ENCODE results near the gene ADD3. TPM values are rescaled to one million over a fixed set of nuclear protein-coding genes. Genes with fewer than 3 reads are reported as not detected.
"Not testable (repeated sequence)": the region's sequence is repeated elsewhere in the genome, so short reads cannot be mapped to it uniquely, and the experiment has no call there.

Gene ADD3
- total RNA-seq, 6 experiments from 2014 or later, result 11.7 to 71.3 (median 16.2) TPM

GRCh38 chr10:110109511-110109910 lies 101.7 kb downstream of the ADD3 start:
- no peak for ATAC-seq
- Histone ChIP-seq H3K27me3 (no peaks in the 10 kb centered on the region), H3K9me3 (no peaks in the 10 kb centered on the region), H3K4me3 (no peak overlapping the region), H3K27ac (no peak overlapping the region), H3K36me3 (no peaks in the 10 kb centered on the region), H3K4me1 (no peaks in the 10 kb centered on the region)
- TF ChIP-seq POLR2A (IDR thresholded peaks at IDR 0.05) (no peak), CTCF (IDR thresholded peaks at IDR 0.05) (no peak)
- no peak for DNase-seq
- intact Hi-C loops (cut with DNase I), result no loop called here

GRCh38 chr10:110110338-110110737 lies 102.6 kb downstream of the ADD3 start:
- no peaks in the 10 kb centered on the region for H3K4me1 ChIP-seq
- WGBS (ENCODE audit: insufficient coverage, low coverage, low lambda C conversion rate, missing lambda C conversion rate), result 100% methylated on average over 2 of the region's 3 CpGs

GRCh38 chr10:110113670-110114337 lies 106.0 kb downstream of the ADD3 start:
- intact Hi-C loops (cut with DNase I), result no loop called here
- TF ChIP-seq POLR2A (IDR thresholded peaks at IDR 0.05) (no peak), CTCF (IDR thresholded peaks at IDR 0.05) (no peak)
- Histone ChIP-seq H3K27ac (no peak overlapping the region), H3K4me3 (no peak overlapping the region), H3K27me3 (no peaks in the 10 kb centered on the region), H3K4me1 (no peaks in the 10 kb centered on the region), H3K36me3 (peaks cover 0 to under 1% (median 0%) of the 10 kb centered on the region in 4 donors), H3K9me3 (no peaks in the 10 kb centered on the region)
- ATAC-seq (no peak), DNase-seq (no peak)
- 86% methylated on average over 4 of the region's 4 CpGs for WGBS (ENCODE audit: insufficient coverage, low coverage, low lambda C conversion rate, missing lambda C conversion rate)

More at GRCh38 chr10:110110338-110110737, 102.6 kb downstream of the ADD3 start:
- no peaks in the 10 kb centered on the region for H3K9me3 ChIP-seq
- H3K4me3 ChIP-seq, result no peak overlapping the region
- no peaks in the 10 kb centered on the region for H3K36me3 ChIP-seq
- no peak for DNase-seq
- no peak for ATAC-seq
- TF ChIP-seq CTCF (IDR thresholded peaks at IDR 0.05) (no peak), POLR2A (IDR thresholded peaks at IDR 0.05) (no peak)
- no peak overlapping the region for H3K27ac ChIP-seq
- intact Hi-C loops (cut with DNase I), result no loop called here
- no peaks in the 10 kb centered on the region for H3K27me3 ChIP-seq

GRCh38 chr10:110114668-110115067 lies 106.9 kb downstream of the ADD3 start:
- H3K9me3 ChIP-seq; H3K36me3 ChIP-seq; H3K27ac ChIP-seq; DNase-seq; ATAC-seq; H3K4me1 ChIP-seq; intact Hi-C loops (cut with DNase I); H3K27me3 ChIP-seq; H3K4me3 ChIP-seq: not testable (repeated sequence)
- 100% methylated on average over 1 of the region's 2 CpGs for WGBS (ENCODE audit: insufficient coverage, low coverage, low lambda C conversion rate, missing lambda C conversion rate)

GRCh38 chr10:110115784-110116520 lies 108.2 kb downstream of the ADD3 start:
- Histone ChIP-seq H3K27ac (no peak overlapping the region), H3K4me3 (no peak overlapping the region), H3K4me1 (no peaks in the 10 kb centered on the region), H3K36me3 (peaks cover 0 to 6% (median 0%) of the 10 kb centered on the region in 4 donors), H3K27me3 (no peaks in the 10 kb centered on the region), H3K9me3 (no peaks in the 10 kb centered on the region)
- WGBS (ENCODE audit: insufficient coverage, low coverage, low lambda C conversion rate, missing lambda C conversion rate), result 90% methylated on average over 4 of the region's 4 CpGs
- DNase-seq (no peak), ATAC-seq (no peak)
- TF ChIP-seq CTCF (IDR thresholded peaks at IDR 0.05) (no peak), POLR2A (IDR thresholded peaks at IDR 0.05) (no peak)
- intact Hi-C loops (cut with DNase I), result no loop called here

Data from right lobe of liver (tissue), 6 donors.